IPS DF 6.9 (cell line): ENCODE measurements around the gene CLEC10A.
A peak's percentile ranks its signal among the peaks of the same experiment; 100 is the strongest.

Source experiments
- DNase-seq: peaks from one replicate; pipeline ENCODE4 v3.0.0-alpha.2; 2013; ENCODE audit warnings: low read depth, low spot score
- H3K27ac ChIP-seq: one replicate; pipeline ENCODE4 v1.5.1; 2013; ENCODE audit warnings: low read length, control low read depth
- H3K27me3 ChIP-seq: 2 replicates; pipeline ENCODE4 v1.6.1; 2013; ENCODE audit warnings: mild to moderate bottlenecking, low read length; ENCODE audit not compliant: control insufficient read depth, insufficient read depth
- H3K36me3 ChIP-seq: 2 replicates; pipeline ENCODE4 v1.6.1; 2013; ENCODE audit warnings: low read length; ENCODE audit not compliant: control insufficient read depth, insufficient read depth
- H3K4me1 ChIP-seq: 2 replicates; pipeline ENCODE4 v1.6.1; 2013; ENCODE audit warnings: low read length; ENCODE audit not compliant: control insufficient read depth, insufficient read depth
- H3K4me3 ChIP-seq: 2 replicates; pipeline ENCODE4 v1.5.1; 2013; ENCODE audit warnings: mild to moderate bottlenecking, low read length
- H3K9me3 ChIP-seq: 2 replicates; pipeline ENCODE4 v1.6.1; 2013; ENCODE audit warnings: low read length, inconsistent platforms; ENCODE audit not compliant: control insufficient read depth, insufficient read depth
- WGBS: extraction: QIAGEN DNeasy Blood & Tissue Kit; methylation state at CpG from one replicate; pipeline ENCODE4 v1.1.7; 2013; ENCODE audit warnings: mixed read lengths, missing lambda C conversion rate; ENCODE audit not compliant: insufficient read length, insufficient coverage; 5-methylcytosine and 5-hydroxymethylcytosine counted together

Gene CLEC10A

GRCh38 chr17:7039832-7040231 lies 40.2 kb downstream of the CLEC10A start:
- no peaks in the 10 kb centered on the region for H3K36me3 ChIP-seq
- peaks cover 7% of the 10 kb centered on the region for H3K4me1 ChIP-seq
- no peak for DNase-seq
- WGBS: no CpG with 5 or more reads among the region's 5 CpGs
- H3K9me3 ChIP-seq: no peaks in the 10 kb centered on the region
- H3K27me3 ChIP-seq: peaks cover 11% of the 10 kb centered on the region; the same call in 1 of the 2 replicates
- no peak overlapping the region for H3K4me3 ChIP-seq
- no peak overlapping the region for H3K27ac ChIP-seq

GRCh38 chr17:7038025-7038862 lies 41.8 kb downstream of the CLEC10A start:
- DNase-seq: no peak
- WGBS: no CpG with 5 or more reads among the region's 19 CpGs
- Histone ChIP-seq H3K27me3 (peaks cover 5% of the 10 kb centered on the region; the same call in 1 of the 2 replicates), H3K4me3 (no peak overlapping the region), H3K9me3 (no peaks in the 10 kb centered on the region), H3K36me3 (no peaks in the 10 kb centered on the region), H3K4me1 (peaks cover 7% of the 10 kb centered on the region), H3K27ac (no peak overlapping the region)

GRCh38 chr17:7035591-7036368 lies 44.3 kb downstream of the CLEC10A start, which contains the start of gene SLC16A13:
Gene SLC16A13 (plus strand): TSS chr17:7036015. CDS start chr17:7036383, 368 bp downstream.
- Histone ChIP-seq H3K27me3 (no peaks in the 10 kb centered on the region), H3K4me1 (no peaks in the 10 kb centered on the region), H3K9me3 (no peaks in the 10 kb centered on the region), H3K36me3 (no peaks in the 10 kb centered on the region), H3K4me3 (peak within 1 kb of the TSS; percentile 72), H3K27ac (no peak within 1 kb of the TSS)
- no CpG with 5 or more reads among the region's 52 CpGs for WGBS
- no peak for DNase-seq

GRCh38 chr17:7034955-7035590 lies 45.0 kb downstream of the CLEC10A start:
- DNase-seq: no peak
- Histone ChIP-seq H3K27ac (no peak overlapping the region), H3K4me1 (no peaks in the 10 kb centered on the region), H3K9me3 (no peaks in the 10 kb centered on the region), H3K4me3 (peak overlapping the region; percentile 72; the same call in 1 of the 2 replicates), H3K27me3 (no peaks in the 10 kb centered on the region), H3K36me3 (no peaks in the 10 kb centered on the region)
- no CpG with 5 or more reads among the region's 7 CpGs for WGBS

GRCh38 chr17:7029659-7030058 lies 50.4 kb downstream of the CLEC10A start:
- H3K27ac ChIP-seq: no peak overlapping the region
- no peak overlapping the region for H3K4me3 ChIP-seq

GRCh38 chr17:7029096-7029495 lies 51.0 kb downstream of the CLEC10A start:
- DNase-seq: no peak
- Histone ChIP-seq H3K4me3 (no peak overlapping the region), H3K27ac (no peak overlapping the region), H3K4me1 (peaks cover under 1% of the 10 kb centered on the region; the same call in 1 of the 2 replicates), H3K36me3 (peaks cover 6% of the 10 kb centered on the region), H3K27me3 (no peaks in the 10 kb centered on the region), H3K9me3 (no peaks in the 10 kb centered on the region)
- WGBS: no CpG with 5 or more reads among the region's 3 CpGs

More at GRCh38 chr17:7029659-7030058, 50.4 kb downstream of the CLEC10A start:
- WGBS: no CpG with 5 or more reads among the region's 8 CpGs
- no peaks in the 10 kb centered on the region for H3K4me1 ChIP-seq
- no peak for DNase-seq
- H3K27me3 ChIP-seq: no peaks in the 10 kb centered on the region
- no peaks in the 10 kb centered on the region for H3K9me3 ChIP-seq
- peaks cover 6% of the 10 kb centered on the region for H3K36me3 ChIP-seq

- WGBS: no CpG with 5 or more reads among the region's 13 CpGs
- Histone ChIP-seq H3K9me3 (no peaks in the 10 kb centered on the region), H3K27ac (no peak overlapping the region)
Observed at GRCh38 chr17:7027335-7027734, 52.7 kb downstream of the CLEC10A start.

GRCh38 chr17:7026471-7027115 lies 53.5 kb downstream of the CLEC10A start:
- H3K4me3 ChIP-seq: no peak overlapping the region
- H3K36me3 ChIP-seq: peaks cover 6% of the 10 kb centered on the region
- H3K4me1 ChIP-seq: peaks cover 1% of the 10 kb centered on the region
- H3K27me3 ChIP-seq: peaks cover 2% of the 10 kb centered on the region; the same call in 1 of the 2 replicates
- no peaks in the 10 kb centered on the region for H3K9me3 ChIP-seq
- no peak overlapping the region for H3K27ac ChIP-seq
- DNase-seq: no peak
- WGBS: no CpG with 5 or more reads among the region's 29 CpGs

More at GRCh38 chr17:7027335-7027734, 52.7 kb downstream of the CLEC10A start:
- DNase-seq: no peak
- Histone ChIP-seq H3K27me3 (peaks cover 2% of the 10 kb centered on the region; the same call in 1 of the 2 replicates), H3K4me3 (no peak overlapping the region), H3K36me3 (peaks cover 6% of the 10 kb centered on the region), H3K4me1 (peaks cover 1% of the 10 kb centered on the region)

- no peaks in the 10 kb centered on the region for H3K9me3 ChIP-seq
- H3K27me3 ChIP-seq: peaks cover 2% of the 10 kb centered on the region; the same call in 1 of the 2 replicates
- H3K27ac ChIP-seq: no peak overlapping the region
- DNase-seq: no peak
- H3K4me3 ChIP-seq: no peak overlapping the region
- WGBS: no CpG with 5 or more reads among the region's 1 CpG
- H3K4me1 ChIP-seq: peaks cover 1% of the 10 kb centered on the region
- H3K36me3 ChIP-seq: peaks cover 6% of the 10 kb centered on the region
Observed at GRCh38 chr17:7025245-7025644, 54.8 kb downstream of the CLEC10A start.
